NT2/D1 (cell line): ENCODE measurements around the gene RNF152.

Source experiments
- YY1 ChIP-seq: IDR thresholded peaks from 2 replicates; pipeline ENCODE4 v1.6.1; 2011; ENCODE audit not compliant: insufficient read length, insufficient read depth
- ZNF274 ChIP-seq: IDR thresholded peaks from 2 replicates; pipeline ENCODE4 v1.6.1; 2011; ENCODE audit warnings: mild to moderate bottlenecking, low read depth, low read length

GRCh38 chr18:61821748-61822147 lies 71.1 kb downstream of the RNF152 start:
- no peak for TF ChIP-seq ZNF274
- TF ChIP-seq YY1: no peak
